ENCODE measurements around the gene GALNT2. TPM values are rescaled to one million over a fixed set of nuclear protein-coding genes. Genes with fewer than 3 reads are reported as not detected.

GALNT2 gene
- total RNA-seq, 1 donor = 17.2 TPM

- Histone ChIP-seq H3K4me3 (ENCODE audit: low read length) (no peak overlapping the region), H3K4me1 (ENCODE audit: insufficient read depth, low read length) (peaks cover 52% of the 10 kb centered on the region), H3K27me3 (ENCODE audit: insufficient read depth, low read length) (no peaks in the 10 kb centered on the region)
Measured at GRCh38 chr1:230104395-230105244, 37.6 kb downstream of the GALNT2 start.

GRCh38 chr1:230105245-230105753, 38.3 kb downstream of the GALNT2 start:
- no peaks in the 10 kb centered on the region for H3K27me3 ChIP-seq (ENCODE audit: insufficient read depth, low read length)
- peaks cover 56% of the 10 kb centered on the region for H3K4me1 ChIP-seq (ENCODE audit: insufficient read depth, low read length)
- H3K9me3 ChIP-seq (ENCODE audit: low read depth, low read length) = no peaks in the 10 kb centered on the region
- H3K4me3 ChIP-seq (ENCODE audit: low read length) = no peak overlapping the region

More at GRCh38 chr1:230104395-230105244, 37.6 kb downstream of the GALNT2 start:
- H3K9me3 ChIP-seq (ENCODE audit: low read depth, low read length) = no peaks in the 10 kb centered on the region

GRCh38 chr1:230105754-230106625, 39.0 kb downstream of the GALNT2 start:
- Histone ChIP-seq H3K4me3 (ENCODE audit: low read length) (no peak overlapping the region), H3K27me3 (ENCODE audit: insufficient read depth, low read length) (no peaks in the 10 kb centered on the region), H3K4me1 (ENCODE audit: insufficient read depth, low read length) (peaks cover 58% of the 10 kb centered on the region), H3K9me3 (ENCODE audit: low read depth, low read length) (no peaks in the 10 kb centered on the region)

- H3K4me1 ChIP-seq (ENCODE audit: insufficient read depth, low read length) = peaks cover 70% of the 10 kb centered on the region
- no peak overlapping the region for H3K4me3 ChIP-seq (ENCODE audit: low read length)
- H3K9me3 ChIP-seq (ENCODE audit: low read depth, low read length) = no peaks in the 10 kb centered on the region
- no peaks in the 10 kb centered on the region for H3K27me3 ChIP-seq (ENCODE audit: insufficient read depth, low read length)
Measured at GRCh38 chr1:230107941-230108340, 40.9 kb downstream of the GALNT2 start.

- Histone ChIP-seq H3K27me3 (ENCODE audit: insufficient read depth, low read length) (no peaks in the 10 kb centered on the region), H3K4me3 (ENCODE audit: low read length) (no peak overlapping the region), H3K9me3 (ENCODE audit: low read depth, low read length) (no peaks in the 10 kb centered on the region), H3K4me1 (ENCODE audit: insufficient read depth, low read length) (peaks cover 64% of the 10 kb centered on the region)
Measured at GRCh38 chr1:230108580-230108979, 41.5 kb downstream of the GALNT2 start.

- H3K4me3 ChIP-seq (ENCODE audit: low read length) = no peak overlapping the region
- peaks cover 59% of the 10 kb centered on the region for H3K4me1 ChIP-seq (ENCODE audit: insufficient read depth, low read length)
- H3K9me3 ChIP-seq (ENCODE audit: low read depth, low read length) = no peaks in the 10 kb centered on the region
- H3K27me3 ChIP-seq (ENCODE audit: insufficient read depth, low read length) = no peaks in the 10 kb centered on the region
Measured at GRCh38 chr1:230109066-230109465, 42.0 kb downstream of the GALNT2 start.

- Histone ChIP-seq H3K4me3 (ENCODE audit: low read length) (no peak overlapping the region), H3K27me3 (ENCODE audit: insufficient read depth, low read length) (no peaks in the 10 kb centered on the region), H3K4me1 (ENCODE audit: insufficient read depth, low read length) (peaks cover 49% of the 10 kb centered on the region), H3K9me3 (ENCODE audit: low read depth, low read length) (no peaks in the 10 kb centered on the region)
Measured at GRCh38 chr1:230109895-230110667, 43.0 kb downstream of the GALNT2 start.

- H3K4me1 ChIP-seq (ENCODE audit: insufficient read depth, low read length) = peaks cover 40% of the 10 kb centered on the region
- H3K27me3 ChIP-seq (ENCODE audit: insufficient read depth, low read length) = no peaks in the 10 kb centered on the region
- H3K4me3 ChIP-seq (ENCODE audit: low read length) = no peak overlapping the region
- H3K9me3 ChIP-seq (ENCODE audit: low read depth, low read length) = no peaks in the 10 kb centered on the region
Measured at GRCh38 chr1:230110971-230111370, 43.9 kb downstream of the GALNT2 start.

GRCh38 chr1:230112131-230112701, 45.2 kb downstream of the GALNT2 start:
- Histone ChIP-seq H3K4me1 (ENCODE audit: insufficient read depth, low read length) (peaks cover 27% of the 10 kb centered on the region), H3K27me3 (ENCODE audit: insufficient read depth, low read length) (no peaks in the 10 kb centered on the region), H3K4me3 (ENCODE audit: low read length) (no peak overlapping the region), H3K9me3 (ENCODE audit: low read depth, low read length) (no peaks in the 10 kb centered on the region)

GRCh38 chr1:230112782-230113181, 45.7 kb downstream of the GALNT2 start:
- Histone ChIP-seq H3K27me3 (ENCODE audit: insufficient read depth, low read length) (no peaks in the 10 kb centered on the region), H3K9me3 (ENCODE audit: low read depth, low read length) (no peaks in the 10 kb centered on the region), H3K4me1 (ENCODE audit: insufficient read depth, low read length) (peaks cover 23% of the 10 kb centered on the region), H3K4me3 (ENCODE audit: low read length) (no peak overlapping the region)

- H3K9me3 ChIP-seq (ENCODE audit: low read depth, low read length) = no peaks in the 10 kb centered on the region
- no peak overlapping the region for H3K4me3 ChIP-seq (ENCODE audit: low read length)
- H3K4me1 ChIP-seq (ENCODE audit: insufficient read depth, low read length) = peaks cover 19% of the 10 kb centered on the region
Measured at GRCh38 chr1:230113235-230113592, 46.2 kb downstream of the GALNT2 start.

GRCh38 chr1:230113593-230114236, 46.7 kb downstream of the GALNT2 start:
- Histone ChIP-seq H3K27me3 (ENCODE audit: insufficient read depth, low read length) (no peaks in the 10 kb centered on the region), H3K4me3 (ENCODE audit: low read length) (no peak overlapping the region), H3K4me1 (ENCODE audit: insufficient read depth, low read length) (peaks cover 18% of the 10 kb centered on the region), H3K9me3 (ENCODE audit: low read depth, low read length) (no peaks in the 10 kb centered on the region)

More at GRCh38 chr1:230113235-230113592, 46.2 kb downstream of the GALNT2 start:
- H3K27me3 ChIP-seq (ENCODE audit: insufficient read depth, low read length) = no peaks in the 10 kb centered on the region

GRCh38 chr1:230114237-230114651, 47.2 kb downstream of the GALNT2 start:
- Histone ChIP-seq H3K4me3 (ENCODE audit: low read length) (no peak overlapping the region), H3K4me1 (ENCODE audit: insufficient read depth, low read length) (peaks cover 18% of the 10 kb centered on the region), H3K27me3 (ENCODE audit: insufficient read depth, low read length) (no peaks in the 10 kb centered on the region), H3K9me3 (ENCODE audit: low read depth, low read length) (no peaks in the 10 kb centered on the region)

GRCh38 chr1:230117694-230118093, 50.7 kb downstream of the GALNT2 start:
- no peaks in the 10 kb centered on the region for H3K27me3 ChIP-seq (ENCODE audit: insufficient read depth, low read length)
- no peak overlapping the region for H3K4me3 ChIP-seq (ENCODE audit: low read length)
- H3K9me3 ChIP-seq (ENCODE audit: low read depth, low read length) = no peaks in the 10 kb centered on the region
- H3K4me1 ChIP-seq (ENCODE audit: insufficient read depth, low read length) = peaks cover 4% of the 10 kb centered on the region

Data from mononuclear cell (primary cell).